Gastroesophageal sphincter (tissue), 3 donors: ENCODE data around the gene COL25A1.

Experiments used
- CTCF ChIP-seq, 4 experiments: fragments of 200-600 bp in 2 of 4; fragments of 450-650 bp in 2 of 4; sonication (generic) in 1 of 4; IDR thresholded peaks; one replicate each; pipeline ENCODE4 v1.5.1; 2017 to 2019; ENCODE audit warnings: antibody characterized with exemption in 4 of 4, mild to moderate bottlenecking in 2 of 4, moderate library complexity in 2 of 4
- POLR2A ChIP-seq, 2 donors: fragments of 450-650 bp; IDR thresholded peaks; one replicate each; pipeline ENCODE4 v1.6.1; 2017; ENCODE audit warnings: antibody characterized with exemption in 2 of 2, mild to moderate bottlenecking in 2 of 2, moderate library complexity in 1 of 2
- POLR2AphosphoS5 ChIP-seq: sonication (generic); formaldehyde crosslinking; IDR thresholded peaks from one replicate; pipeline ENCODE4 v1.6.1; 2017; ENCODE audit warnings: antibody characterized with exemption

GRCh38 chr4:108787724-108788123 is 514.7 kb downstream of the COL25A1 start:
- TF ChIP-seq POLR2AphosphoS5 = no peak
- TF ChIP-seq CTCF (IDR thresholded peaks at IDR 0.05) = no peak
- no peak for TF ChIP-seq POLR2A (IDR thresholded peaks at IDR 0.05)
